ENCODE measurements around the gene MTCL1.

MTCL1 gene

DNA sequence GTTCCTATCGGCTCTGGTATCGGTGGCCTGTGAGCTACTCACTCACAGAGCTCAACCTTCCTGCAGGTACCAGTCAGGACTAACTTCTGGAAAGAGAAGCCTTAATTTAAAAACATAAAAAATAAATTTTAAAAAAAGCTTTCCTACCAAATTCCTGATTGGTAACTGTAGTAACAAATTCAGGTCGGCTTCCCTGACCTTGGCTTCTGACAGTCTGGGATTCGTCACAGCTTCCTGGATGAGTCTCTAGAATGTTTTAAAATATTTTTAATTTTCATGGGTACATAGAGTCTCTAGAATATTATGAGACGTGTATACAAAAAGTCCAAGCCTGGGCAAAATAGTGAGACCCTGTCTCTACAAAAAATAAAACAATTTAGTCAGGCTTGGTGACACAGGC lies 45.0 kb upstream of the MTCL1 start:
- Histone ChIP-seq H3K27me3 (ENCODE audit: insufficient read depth, insufficient read length) (no peaks in the 10 kb centered on the region), H3K36me3 (ENCODE audit: insufficient read depth, insufficient read length, low read length) (no peaks in the 10 kb centered on the region), H3K4me3 (ENCODE audit: insufficient read length, low read depth) (no peak overlapping the region), H3K9ac (ENCODE audit: insufficient read length, low read depth) (no peak overlapping the region), H3K9me3 (ENCODE audit: insufficient read depth, low read length) (no peaks in the 10 kb centered on the region; the same call in 1 of the 2 replicates), H3K4me1 (ENCODE audit: insufficient read depth, insufficient read length) (peaks cover 15% of the 10 kb centered on the region)
- no peak for DNase-seq (ENCODE audit: low read depth, low spot score)
- TF ChIP-seq YY1 (IDR thresholded peaks at IDR 0.05; ENCODE audit: insufficient read depth, insufficient read length) (no peak), ZNF274 (IDR thresholded peaks at IDR 0.05; ENCODE audit: low read depth, low read length) (no peak), SUZ12 (IDR thresholded peaks at IDR 0.05; ENCODE audit: extremely low read depth, insufficient read depth, insufficient read length) (no peak)

DNA sequence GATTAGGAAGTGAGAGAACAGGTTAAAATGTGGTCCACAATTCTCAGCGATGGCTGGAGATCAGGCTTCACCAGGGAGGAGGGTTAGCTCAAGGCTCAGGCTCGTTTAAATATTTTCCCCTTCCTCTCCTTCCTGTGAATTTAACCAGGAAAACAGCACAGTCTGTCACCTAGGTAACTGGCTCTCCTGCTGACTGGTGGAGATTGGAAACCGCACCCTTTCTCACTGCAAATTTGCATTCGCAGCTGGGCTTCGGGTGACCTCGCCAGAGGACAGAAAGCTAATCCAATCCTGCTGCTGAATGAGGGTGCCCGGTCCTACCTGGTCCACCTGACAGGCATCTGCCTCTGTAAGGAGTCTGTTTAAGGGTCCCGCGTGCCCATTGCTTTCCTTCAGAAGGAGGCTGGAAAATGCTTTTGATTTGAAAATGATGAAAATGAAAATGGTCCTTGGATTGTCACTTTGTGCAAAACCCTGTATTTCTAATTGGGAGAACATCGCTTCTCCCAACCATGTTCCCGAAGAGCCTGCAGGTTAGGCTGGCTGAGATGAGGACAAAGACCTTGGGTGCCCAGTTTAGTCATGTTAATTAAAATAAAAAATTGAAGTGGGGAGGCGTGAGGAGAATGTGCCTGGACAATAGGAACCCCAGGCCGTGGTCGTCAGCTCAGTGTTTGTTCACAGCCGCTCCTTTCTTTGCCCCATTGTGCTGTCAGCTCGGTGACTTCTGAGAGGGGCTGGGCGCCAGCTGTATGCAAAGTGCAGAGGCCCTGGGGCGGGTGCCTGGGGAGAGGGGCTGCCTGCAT lies 43.4 kb upstream of the MTCL1 start:
- H3K4me3 ChIP-seq (ENCODE audit: insufficient read length, low read depth): no peak overlapping the region
- no peaks in the 10 kb centered on the region for H3K27me3 ChIP-seq (ENCODE audit: insufficient read depth, insufficient read length)
- DNase-seq (ENCODE audit: low read depth, low spot score): peak; percentile 75

DNA sequence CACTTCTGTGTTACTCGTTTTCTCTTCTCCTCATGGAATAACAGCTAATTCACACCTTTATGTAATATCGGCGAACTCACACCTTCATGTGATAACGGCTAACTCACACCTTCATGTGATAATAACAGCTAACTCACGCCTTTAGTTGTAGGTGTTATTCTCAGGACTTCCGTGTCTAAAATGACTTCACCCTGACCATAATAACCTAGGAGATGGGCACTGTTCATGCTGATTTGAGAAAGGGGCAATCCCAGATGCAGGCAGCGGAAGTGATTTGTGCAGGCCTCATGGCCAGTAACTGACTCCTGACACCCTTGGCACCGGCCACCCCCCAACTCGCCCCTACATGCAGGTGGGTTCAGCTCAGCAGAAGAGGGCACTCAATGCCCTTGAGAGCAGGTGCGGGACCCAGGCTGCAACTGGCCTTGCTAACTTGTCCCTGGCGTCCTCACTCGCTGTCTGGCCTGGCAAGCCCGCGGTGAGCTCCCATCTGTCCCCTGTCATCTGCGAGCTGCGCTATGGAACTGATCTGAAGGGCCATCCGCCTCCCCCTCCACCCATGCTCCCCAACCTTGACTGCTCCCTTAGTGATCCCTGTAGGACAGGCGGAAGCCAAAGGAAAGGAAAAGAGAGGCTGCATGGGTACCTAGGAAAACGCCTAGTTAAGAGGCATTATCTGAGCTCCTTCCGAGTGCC lies 42.6 kb upstream of the MTCL1 start:
- no peaks in the 10 kb centered on the region; the same call in 1 of the 2 replicates for H3K9me3 ChIP-seq (ENCODE audit: insufficient read depth, low read length)
- no peak for DNase-seq (ENCODE audit: low read depth, low spot score)
- no peak overlapping the region for H3K4me3 ChIP-seq (ENCODE audit: insufficient read length, low read depth)
- H3K9ac ChIP-seq (ENCODE audit: insufficient read length, low read depth): no peak overlapping the region
- H3K4me1 ChIP-seq (ENCODE audit: insufficient read depth, insufficient read length): peaks cover 15% of the 10 kb centered on the region
- no peaks in the 10 kb centered on the region for H3K36me3 ChIP-seq (ENCODE audit: insufficient read depth, insufficient read length, low read length)
- no peak for TF ChIP-seq ZNF274 (IDR thresholded peaks at IDR 0.05; ENCODE audit: low read depth, low read length)
- TF ChIP-seq SUZ12 (IDR thresholded peaks at IDR 0.05; ENCODE audit: extremely low read depth, insufficient read depth, insufficient read length): no peak
- no peak for TF ChIP-seq YY1 (IDR thresholded peaks at IDR 0.05; ENCODE audit: insufficient read depth, insufficient read length)
- no peaks in the 10 kb centered on the region for H3K27me3 ChIP-seq (ENCODE audit: insufficient read depth, insufficient read length)

More for the DNA sequence above, 43.4 kb upstream of the MTCL1 start:
- H3K36me3 ChIP-seq (ENCODE audit: insufficient read depth, insufficient read length, low read length): no peaks in the 10 kb centered on the region
- H3K9ac ChIP-seq (ENCODE audit: insufficient read length, low read depth): no peak overlapping the region
- TF ChIP-seq ZNF274 (IDR thresholded peaks at IDR 0.05; ENCODE audit: low read depth, low read length): no peak
- TF ChIP-seq SUZ12 (IDR thresholded peaks at IDR 0.05; ENCODE audit: extremely low read depth, insufficient read depth, insufficient read length): no peak
- TF ChIP-seq YY1 (IDR thresholded peaks at IDR 0.05; ENCODE audit: insufficient read depth, insufficient read length): no peak
- no peaks in the 10 kb centered on the region; the same call in 1 of the 2 replicates for H3K9me3 ChIP-seq (ENCODE audit: insufficient read depth, low read length)
- peaks cover 15% of the 10 kb centered on the region for H3K4me1 ChIP-seq (ENCODE audit: insufficient read depth, insufficient read length)

DNA sequence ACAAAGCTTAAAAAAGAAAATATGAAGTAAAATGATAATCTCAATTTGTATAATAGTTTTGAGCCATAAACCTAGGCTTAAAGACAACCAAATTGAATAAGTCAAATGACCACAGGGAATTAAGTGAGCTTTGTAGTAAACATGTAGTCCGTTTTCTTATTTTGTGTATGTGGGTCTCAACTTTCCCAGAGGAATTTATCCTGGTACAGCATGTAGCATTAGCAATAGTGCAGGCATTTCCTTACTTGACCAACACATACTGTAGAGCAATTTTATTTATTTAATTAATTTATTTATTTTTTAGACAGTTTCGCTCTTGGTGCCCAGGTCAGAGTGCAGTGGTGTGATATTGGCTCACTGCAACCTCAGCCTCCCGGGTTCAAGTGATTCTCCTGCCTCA lies 37.5 kb upstream of the MTCL1 start:
- no peak for DNase-seq (ENCODE audit: low read depth, low spot score)
- Histone ChIP-seq H3K9ac (ENCODE audit: insufficient read length, low read depth) (no peak overlapping the region), H3K9me3 (ENCODE audit: insufficient read depth, low read length) (no peaks in the 10 kb centered on the region; the same call in 1 of the 2 replicates), H3K36me3 (ENCODE audit: insufficient read depth, insufficient read length, low read length) (no peaks in the 10 kb centered on the region), H3K4me1 (ENCODE audit: insufficient read depth, insufficient read length) (peaks cover 10% of the 10 kb centered on the region), H3K4me3 (ENCODE audit: insufficient read length, low read depth) (no peak overlapping the region), H3K27me3 (ENCODE audit: insufficient read depth, insufficient read length) (no peaks in the 10 kb centered on the region)
- TF ChIP-seq SUZ12 (IDR thresholded peaks at IDR 0.05; ENCODE audit: extremely low read depth, insufficient read depth, insufficient read length) (no peak), YY1 (IDR thresholded peaks at IDR 0.05; ENCODE audit: insufficient read depth, insufficient read length) (no peak), ZNF274 (IDR thresholded peaks at IDR 0.05; ENCODE audit: low read depth, low read length) (no peak)

DNA sequence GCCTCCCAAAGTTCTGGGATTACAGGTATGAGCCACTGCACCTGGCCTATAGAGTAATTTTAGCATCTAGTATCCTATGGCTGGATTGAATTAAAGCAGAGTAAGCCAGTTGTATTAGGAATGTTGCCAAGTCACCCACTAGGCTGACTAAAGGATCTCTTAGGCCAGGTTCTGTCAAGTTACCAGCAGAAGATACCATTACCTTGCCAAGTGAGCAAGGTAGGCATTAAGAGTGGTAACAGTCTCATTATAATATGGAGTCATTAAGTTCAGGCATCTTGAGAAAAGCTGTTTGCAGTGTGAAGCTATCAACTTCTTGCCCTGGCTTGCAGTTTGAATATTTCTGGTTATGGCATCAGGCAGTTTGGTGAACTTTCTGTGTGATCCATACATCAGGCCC lies 37.0 kb upstream of the MTCL1 start:
- H3K4me1 ChIP-seq (ENCODE audit: insufficient read depth, insufficient read length): peaks cover 5% of the 10 kb centered on the region
- H3K4me3 ChIP-seq (ENCODE audit: insufficient read length, low read depth): no peak overlapping the region
- TF ChIP-seq ZNF274 (IDR thresholded peaks at IDR 0.05; ENCODE audit: low read depth, low read length) (no peak), YY1 (IDR thresholded peaks at IDR 0.05; ENCODE audit: insufficient read depth, insufficient read length) (no peak), SUZ12 (IDR thresholded peaks at IDR 0.05; ENCODE audit: extremely low read depth, insufficient read depth, insufficient read length) (no peak)
- H3K36me3 ChIP-seq (ENCODE audit: insufficient read depth, insufficient read length, low read length): no peaks in the 10 kb centered on the region
- no peak overlapping the region for H3K9ac ChIP-seq (ENCODE audit: insufficient read length, low read depth)
- no peaks in the 10 kb centered on the region; the same call in 1 of the 2 replicates for H3K9me3 ChIP-seq (ENCODE audit: insufficient read depth, low read length)
- H3K27me3 ChIP-seq (ENCODE audit: insufficient read depth, insufficient read length): no peaks in the 10 kb centered on the region
- no peak for DNase-seq (ENCODE audit: low read depth, low spot score)

DNA sequence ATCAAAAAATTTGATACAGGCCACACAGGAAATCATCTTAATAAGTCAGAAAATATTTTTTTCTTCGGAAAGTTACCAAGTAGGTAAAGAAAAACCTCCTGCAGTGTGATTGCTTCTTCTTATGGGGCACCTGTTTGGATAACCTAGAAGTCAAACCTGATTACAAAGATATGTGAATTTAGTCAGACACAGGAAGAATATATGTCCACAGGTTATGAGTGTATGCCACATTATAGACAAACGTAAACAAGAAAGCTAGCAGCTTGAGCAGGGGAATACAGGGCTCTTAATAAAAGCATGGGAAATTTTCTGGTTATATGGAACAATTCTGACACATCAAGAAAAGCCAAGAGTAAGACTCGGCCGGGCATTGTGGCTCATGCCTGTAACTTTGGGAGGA lies 35.8 kb upstream of the MTCL1 start:
- Histone ChIP-seq H3K4me1 (ENCODE audit: insufficient read depth, insufficient read length) (no peaks in the 10 kb centered on the region), H3K4me3 (ENCODE audit: insufficient read length, low read depth) (no peak overlapping the region), H3K27me3 (ENCODE audit: insufficient read depth, insufficient read length) (no peaks in the 10 kb centered on the region), H3K9me3 (ENCODE audit: insufficient read depth, low read length) (no peaks in the 10 kb centered on the region; the same call in 1 of the 2 replicates), H3K9ac (ENCODE audit: insufficient read length, low read depth) (no peak overlapping the region), H3K36me3 (ENCODE audit: insufficient read depth, insufficient read length, low read length) (no peaks in the 10 kb centered on the region)
- no peak for DNase-seq (ENCODE audit: low read depth, low spot score)
- TF ChIP-seq ZNF274 (IDR thresholded peaks at IDR 0.05; ENCODE audit: low read depth, low read length) (no peak), YY1 (IDR thresholded peaks at IDR 0.05; ENCODE audit: insufficient read depth, insufficient read length) (no peak), SUZ12 (IDR thresholded peaks at IDR 0.05; ENCODE audit: extremely low read depth, insufficient read depth, insufficient read length) (no peak)

Measured in NT2/D1 (cell line).